ENCODE measurements around the gene ADPRM.

The ADPRM gene

DNA sequence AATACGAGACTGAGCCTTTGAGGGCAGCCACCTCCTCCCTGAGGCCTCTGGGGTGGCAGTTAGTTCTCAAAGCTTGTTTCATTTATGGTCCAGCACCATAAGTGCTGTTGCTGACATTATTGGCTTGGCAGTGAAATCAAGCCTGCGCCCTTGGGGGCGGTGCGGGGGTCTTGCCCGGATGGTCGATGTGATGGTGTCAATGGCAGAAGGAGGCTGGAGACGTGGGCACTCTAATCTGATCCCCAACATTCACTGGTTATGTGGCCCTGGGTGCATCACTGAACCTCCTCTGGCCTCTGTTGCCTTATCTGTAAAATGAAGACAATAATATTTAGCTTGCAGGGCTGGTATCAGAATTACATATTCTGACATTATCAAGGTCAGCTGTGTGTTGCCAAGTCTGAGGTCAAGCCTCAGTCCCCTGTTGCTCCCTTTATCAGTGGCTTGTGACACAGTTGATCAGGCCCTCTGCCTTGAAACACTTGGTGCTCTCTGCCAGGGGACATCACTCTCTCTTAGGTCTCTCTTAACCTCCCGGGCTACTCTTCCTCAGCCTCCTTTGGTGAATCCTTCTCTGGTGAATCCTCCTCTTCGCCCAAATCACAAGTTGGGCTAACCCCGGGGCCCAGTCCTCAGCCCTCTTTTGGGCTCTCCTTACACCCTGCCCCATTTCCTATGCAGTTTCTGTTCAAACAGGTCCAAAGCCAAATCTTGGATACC, 44.2 kb downstream of the ADPRM start:
- no peak for DNase-seq (ENCODE audit: low read depth)

DNA sequence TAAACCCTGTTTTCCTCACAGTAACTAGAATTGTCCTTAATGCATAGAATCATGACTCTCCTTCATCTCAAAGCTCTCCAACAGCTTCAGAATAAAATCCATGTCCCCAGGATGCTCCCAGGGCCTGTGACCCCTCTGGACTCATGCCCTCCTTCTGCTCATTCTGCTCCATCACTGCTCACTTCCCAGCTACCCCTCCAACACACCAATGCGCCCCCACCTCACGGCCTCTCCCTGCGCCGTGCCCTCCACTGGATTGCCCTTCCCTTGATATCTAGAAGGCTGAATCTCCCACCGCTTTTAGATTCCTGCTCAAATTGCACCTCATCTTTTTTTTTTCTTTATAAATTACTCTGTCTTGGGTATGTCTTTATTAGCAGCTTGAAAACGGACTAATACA, 45.0 kb downstream of the ADPRM start:
- DNase-seq (ENCODE audit: low read depth) = no peak

DNA sequence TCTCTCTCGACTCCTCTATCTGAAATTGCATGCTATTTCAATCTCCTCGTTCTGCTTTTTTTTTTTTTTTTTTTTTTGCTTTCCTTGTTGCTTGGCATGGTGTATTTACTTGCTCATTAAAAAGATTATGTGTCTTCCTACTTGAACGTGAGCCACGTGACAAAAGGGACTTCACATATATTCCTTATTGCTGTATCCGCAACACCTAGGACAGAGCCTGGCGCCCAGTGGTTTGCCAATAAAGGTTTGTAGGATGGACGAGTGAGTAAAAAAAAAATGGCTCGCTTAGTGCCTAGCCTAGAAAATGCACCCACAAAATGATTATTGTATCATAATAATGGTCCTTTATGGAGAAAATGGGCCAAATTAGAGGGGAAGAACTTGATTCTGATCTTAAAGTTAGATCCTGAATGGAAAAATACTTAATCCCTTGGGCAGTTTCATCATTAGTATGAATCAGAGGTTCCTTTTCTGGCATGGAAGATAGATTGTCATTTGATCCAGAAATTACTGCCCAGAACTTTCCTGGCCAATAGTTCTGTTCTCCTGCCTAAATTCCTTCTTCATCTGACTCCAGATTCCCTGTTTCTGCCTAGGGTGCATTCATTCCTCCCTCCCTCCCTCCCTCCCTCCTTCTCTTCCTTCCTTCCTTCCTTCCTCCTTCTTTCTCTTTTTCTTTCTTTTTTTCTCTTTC, 46.1 kb downstream of the ADPRM start:
- no peak for DNase-seq (ENCODE audit: low read depth)

DNA sequence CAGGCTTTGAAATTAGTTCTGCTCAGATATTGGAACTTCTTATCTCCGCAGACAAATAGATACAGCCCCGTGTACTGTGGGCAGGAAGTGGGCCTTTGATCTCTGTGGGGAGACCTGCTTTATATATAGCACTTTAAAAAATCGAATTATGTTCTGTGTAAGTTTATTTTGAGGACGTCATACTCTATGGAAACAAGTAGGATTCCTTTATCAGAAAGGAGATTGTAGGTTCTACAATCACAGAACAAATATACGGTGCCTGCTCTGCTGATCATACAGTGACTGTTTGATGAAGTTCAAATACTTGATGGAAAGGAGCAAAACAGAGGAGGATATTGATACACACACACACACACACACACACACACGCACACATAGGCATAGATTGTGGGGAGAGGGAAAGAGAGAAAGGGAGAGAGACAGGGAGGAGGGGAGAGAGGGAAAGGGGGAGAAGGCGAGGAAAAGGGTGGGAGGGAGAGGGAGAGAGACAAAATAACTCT, 47.2 kb downstream of the ADPRM start:
- no peak for DNase-seq (ENCODE audit: low read depth)

DNA sequence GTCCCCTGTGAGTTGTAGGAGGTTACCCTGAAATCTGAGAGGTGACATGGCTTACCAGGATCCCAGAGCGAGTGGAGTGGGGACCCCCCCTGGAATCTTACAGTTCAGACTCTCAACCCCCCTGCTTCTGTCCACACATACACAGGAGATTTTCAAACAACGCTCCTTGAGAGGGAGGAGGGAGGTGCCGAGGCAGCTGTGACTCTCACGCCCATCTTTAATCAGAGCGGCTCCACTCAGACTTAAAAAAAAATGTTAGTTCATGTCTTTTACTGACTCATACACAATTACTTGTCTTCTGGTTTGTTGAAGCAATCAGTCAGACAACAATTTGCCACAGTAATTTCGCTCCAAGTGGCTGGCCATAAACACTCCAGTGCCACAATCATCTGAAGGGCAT, 47.8 kb downstream of the ADPRM start:
- no peak for DNase-seq (ENCODE audit: low read depth)

DNA sequence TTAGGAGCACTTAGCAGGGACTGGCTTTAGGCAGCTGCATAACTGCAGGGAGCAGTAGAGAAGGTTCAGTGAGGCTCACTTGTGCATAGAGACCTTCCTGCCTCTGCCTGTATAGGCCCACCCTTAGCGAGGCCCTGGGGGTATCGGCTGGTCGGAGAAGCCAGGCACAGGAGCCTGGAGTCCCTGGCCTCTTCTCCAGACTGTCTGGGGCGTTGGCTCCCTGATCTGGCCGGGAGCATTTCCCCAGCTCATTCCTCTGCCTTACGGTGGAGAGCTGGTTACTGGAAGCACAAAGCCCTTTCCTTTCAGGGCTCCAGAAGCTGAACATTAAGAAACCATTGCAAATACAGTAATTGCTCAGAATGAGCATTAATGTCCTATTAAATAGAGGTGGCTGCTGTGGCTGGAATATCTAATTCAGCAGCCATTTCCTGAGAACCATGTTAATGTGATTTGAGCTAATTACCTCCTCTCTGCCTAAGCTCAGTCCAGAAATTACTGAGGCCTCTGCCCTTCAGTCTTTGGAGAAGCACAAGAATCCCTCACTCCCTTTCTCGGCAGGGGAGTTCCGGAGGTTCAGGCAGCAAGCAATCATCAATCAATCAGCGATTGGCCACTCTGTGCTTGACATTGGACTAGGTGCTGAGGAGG, 51.3 kb downstream of the ADPRM start:
- no peak for DNase-seq (ENCODE audit: low read depth)

DNA sequence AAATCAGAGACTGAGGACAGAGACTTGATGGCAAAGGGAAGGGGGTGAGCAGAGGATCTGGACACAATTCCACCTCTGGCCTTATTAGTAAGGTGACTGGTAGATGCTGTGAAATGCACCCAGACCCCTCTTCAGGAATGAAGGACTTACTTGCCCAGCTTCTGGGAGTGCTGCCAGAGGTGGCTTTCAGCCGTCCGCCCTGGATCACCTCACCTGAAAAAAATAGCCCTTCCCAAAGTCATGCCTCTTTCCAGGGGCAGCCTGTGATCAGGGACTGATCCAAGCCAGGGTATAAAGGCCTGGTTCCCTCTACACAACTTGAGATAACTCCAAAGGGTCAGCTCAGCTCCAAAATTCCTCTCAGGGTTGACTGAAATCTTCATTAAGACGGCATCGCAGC, 52.8 kb downstream of the ADPRM start:
- no peak for DNase-seq (ENCODE audit: low read depth)

DNA sequence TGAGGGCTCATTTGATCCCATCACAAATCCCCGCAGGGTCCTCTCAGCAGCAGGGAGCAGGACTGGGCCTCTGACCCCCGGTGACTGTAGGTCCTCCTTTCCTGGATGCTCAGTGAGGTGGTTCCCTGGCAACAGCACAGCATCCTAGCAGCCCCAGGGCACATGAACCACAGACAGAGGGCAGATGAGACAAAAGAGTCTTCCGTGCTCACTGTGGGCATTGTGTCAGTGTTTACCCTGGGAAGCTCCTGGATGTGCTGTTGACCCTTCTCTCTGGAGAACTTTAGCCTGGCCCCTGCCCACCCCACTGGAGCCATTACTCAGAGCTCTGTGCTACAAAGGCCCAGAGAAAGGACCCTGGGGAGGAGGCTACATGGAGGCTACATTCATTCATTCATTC, 54.2 kb downstream of the ADPRM start:
- DNase-seq (ENCODE audit: low read depth) = no peak

DNA sequence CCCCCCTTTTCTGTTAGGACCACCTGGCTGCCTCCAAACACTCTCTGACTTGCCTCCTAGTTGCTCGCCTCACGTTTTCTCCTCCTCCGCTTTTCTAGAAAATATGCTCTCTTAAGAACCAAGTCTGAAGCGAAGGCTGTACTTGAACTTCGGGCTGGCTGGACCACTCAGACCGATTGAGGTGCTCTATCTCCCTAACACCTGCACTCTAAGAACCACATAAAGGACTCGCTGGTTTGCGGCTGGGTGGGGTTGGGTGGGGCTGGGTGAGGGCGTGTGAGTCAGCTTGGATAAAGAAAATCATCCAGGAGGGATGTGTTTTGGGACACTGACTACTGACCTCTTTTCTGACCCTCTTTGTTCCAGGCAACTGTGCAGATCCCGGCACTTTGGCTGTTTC, 55.3 kb downstream of the ADPRM start:
- no peak for DNase-seq (ENCODE audit: low read depth)

DNA sequence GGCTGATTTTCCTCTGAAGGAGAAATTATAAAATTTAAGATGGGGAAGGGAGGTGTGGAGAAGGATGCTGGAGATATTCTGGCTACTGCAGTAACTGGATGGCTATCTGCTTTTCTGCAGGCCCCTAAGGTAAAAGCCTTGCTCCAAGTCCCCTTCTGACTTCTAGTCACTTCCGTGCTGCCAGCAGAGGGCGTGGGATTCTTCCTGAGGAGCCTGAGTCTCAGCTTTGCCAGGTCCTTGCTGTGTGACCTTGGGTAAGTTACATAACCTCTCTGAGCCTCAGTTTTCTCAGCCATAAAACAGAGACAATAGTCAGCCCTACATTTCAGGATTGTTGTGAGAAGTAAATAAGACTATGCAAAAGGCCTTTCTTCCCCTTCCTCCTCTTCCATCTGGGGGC, 56.7 kb downstream of the ADPRM start:
- DNase-seq (ENCODE audit: low read depth) = no peak

DNA sequence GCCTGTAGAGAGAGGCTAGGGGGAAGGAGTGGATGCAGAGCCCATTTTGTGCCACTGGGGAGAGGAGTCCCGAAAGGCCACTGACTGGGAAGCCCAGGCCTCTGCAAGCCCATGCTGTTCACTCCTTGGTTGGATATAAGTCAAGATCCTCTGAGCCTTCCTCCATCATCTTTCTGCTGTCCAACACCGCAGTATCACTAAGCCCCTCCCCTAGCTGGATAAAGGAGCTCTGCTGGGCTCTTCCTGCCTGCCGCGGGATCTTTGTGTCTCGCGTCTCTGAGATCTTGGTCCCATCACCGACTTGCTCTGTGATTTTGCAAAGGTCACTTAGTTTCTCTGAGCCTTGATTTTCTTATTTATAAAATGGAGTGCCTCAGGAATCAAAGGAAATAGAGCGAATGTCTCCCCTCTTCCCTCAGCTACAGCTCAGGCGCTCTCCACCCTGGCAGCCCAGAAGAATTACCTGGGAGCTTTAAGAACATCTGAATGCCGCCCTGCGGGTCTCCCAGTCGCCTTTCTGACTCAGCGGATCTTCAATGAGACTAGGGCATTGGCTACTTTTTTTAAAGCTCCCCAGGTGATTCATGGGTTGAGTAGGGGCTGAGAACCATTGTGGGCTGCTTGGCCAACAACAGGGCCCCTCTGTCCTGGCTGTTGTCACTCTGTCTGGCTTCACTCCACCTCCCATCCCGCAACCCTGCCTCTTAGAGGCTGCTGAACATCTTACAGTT, 57.6 kb downstream of the ADPRM start:
- DNase-seq (ENCODE audit: low read depth) = no peak

DNA sequence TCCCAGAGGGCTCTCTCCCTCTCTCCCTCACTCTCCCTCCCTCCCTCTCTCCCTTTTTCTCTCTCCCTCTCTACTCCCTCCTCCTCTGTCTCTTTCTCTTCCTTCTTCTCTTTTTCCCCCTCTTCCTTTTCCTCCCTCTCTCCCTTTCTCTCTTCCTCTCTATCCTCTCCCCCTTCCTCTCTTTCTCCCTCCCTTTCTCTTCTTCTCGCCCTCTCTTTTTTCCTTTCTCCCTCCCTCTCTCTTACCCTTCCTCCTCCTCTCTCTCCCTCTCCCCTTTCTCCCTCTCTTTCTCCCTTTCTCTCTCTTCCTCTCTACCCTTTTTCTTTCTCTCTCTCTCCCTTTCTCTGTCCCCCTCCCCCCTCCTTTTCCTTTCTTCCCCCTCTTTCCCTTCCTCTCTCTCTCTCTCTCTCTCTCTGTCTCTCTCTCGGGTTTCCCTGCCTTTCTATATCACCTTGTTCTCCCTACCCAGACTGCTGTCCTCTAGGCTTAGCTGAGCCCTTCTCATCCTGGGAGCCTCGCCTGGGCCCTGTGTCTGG, 58.3 kb downstream of the ADPRM start:
- DNase-seq (ENCODE audit: low read depth) = no peak

DNA sequence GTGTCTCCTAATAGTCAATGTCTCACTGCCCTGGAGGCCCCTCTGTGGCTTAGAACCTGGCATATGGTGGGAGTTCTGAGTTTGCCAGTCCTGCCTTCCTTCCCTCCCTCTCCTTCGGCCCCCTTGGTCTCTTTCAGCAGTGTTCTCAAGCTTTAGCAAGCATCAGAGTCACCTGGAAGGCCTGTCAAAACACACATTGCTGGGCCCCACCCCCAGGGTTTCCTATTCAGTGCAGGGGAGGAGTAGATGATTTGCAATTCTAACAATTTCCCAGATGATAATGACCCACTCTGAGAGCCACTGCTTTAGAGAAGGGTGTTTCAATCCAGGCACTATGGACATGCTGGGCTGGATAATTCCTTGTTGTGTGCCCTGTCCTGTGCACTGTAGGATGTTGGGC, 58.8 kb downstream of the ADPRM start:
- no peak for DNase-seq (ENCODE audit: low read depth)

DNA sequence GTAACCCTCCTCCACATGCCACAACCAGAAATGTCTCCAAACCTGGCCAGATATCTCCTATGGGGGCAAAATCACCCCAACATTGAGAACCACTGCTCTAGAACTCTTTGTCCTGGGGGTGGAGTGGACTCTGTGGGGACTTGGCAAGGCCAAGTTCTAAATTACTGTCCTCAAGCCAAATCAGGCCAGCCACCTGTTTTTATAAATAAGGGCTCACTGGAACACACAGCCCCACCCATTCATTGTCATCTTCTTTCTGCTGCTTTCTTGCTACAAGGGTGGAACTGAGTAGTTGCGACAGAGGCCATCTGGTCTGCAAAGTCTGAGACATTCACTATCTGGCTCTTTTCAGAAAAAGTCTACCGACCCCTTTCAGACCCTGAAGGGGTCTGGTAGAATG, 59.2 kb downstream of the ADPRM start:
- no peak for DNase-seq (ENCODE audit: low read depth)

DNA sequence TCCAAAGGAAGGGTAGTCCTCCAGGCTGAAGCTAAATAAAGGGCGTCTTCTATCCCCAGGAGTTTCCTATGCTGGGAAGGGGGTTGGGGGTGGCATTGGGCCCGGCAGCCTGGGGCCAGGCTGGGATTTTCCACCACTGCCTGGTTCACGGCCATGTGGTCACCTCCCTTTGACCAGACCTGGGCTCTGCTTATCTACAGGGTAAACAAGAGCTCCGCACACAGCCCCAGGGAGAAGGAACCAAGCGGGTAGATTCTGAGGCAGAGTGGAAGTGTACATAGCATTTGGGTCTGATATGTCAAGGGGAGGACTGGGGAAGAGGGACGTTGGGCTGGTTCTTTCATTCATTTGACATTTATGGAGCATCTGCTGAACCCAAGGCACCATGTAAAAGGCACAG, 59.7 kb downstream of the ADPRM start:
- DNase-seq (ENCODE audit: low read depth) = no peak

DNA sequence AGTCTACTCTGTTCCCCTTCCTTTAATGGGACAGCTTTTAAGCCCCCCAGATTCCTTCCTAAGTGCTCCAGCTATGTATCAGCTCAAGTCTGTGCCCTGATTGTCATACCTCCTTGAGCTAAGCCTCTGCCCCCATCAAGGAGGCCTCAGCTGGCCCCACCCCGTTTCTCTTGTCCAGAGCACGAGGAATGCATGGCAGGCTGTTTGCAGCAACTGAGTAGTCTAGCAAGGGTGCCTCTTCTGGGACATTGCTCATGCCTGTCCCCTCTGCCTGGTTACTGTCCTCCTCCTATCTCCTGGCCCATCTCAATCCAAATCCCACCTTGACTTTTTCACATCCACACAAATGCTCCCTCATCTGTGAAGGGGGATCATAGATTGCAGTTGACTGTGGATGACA, 60.3 kb downstream of the ADPRM start:
- no peak for DNase-seq (ENCODE audit: low read depth)

DNA sequence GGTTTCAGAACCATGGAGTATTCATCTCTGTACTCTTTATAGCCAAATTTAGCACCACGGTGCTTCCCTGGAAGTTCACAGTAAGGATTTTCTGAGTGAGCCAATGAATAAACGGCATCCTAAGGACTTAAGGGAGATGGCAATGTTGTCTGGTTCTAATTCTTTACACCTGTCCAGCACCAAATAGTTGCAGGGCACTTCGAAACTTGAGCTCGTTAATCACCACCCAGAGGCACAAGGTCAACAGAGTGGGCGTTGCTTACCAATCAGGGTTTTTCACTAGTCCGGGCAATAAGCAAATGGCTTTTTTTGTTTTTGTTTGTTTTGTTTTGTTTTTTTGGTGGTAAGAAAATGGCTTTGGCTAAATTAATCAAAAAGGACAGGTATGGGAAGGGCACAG, 60.7 kb downstream of the ADPRM start:
- no peak for DNase-seq (ENCODE audit: low read depth)

All from stimulated activated CD8-positive, alpha-beta memory T cell treated with anti-CD3 and anti-CD28 coated beads, Interleukin-12 subunit alpha, Interleukin-12 subunit beta, amount 100 ng/mL, for 4 hours (primary cell).